Smooth muscle cell (in vitro differentiated cells): Measurements from ENCODE around the gene MRPL44. TPM values are rescaled to one million over a fixed set of nuclear protein-coding genes. Genes with fewer than 3 reads are reported as not detected.

Experiments used
- DNase-seq: peaks from one replicate; lab custom pipeline; 2025; ENCODE audit not compliant: unreplicated experiment; lab: John Stamatoyannopoulos, UW
- H2AFZ ChIP-seq: fragments of 200-600 bp; sonication (generic); 2 replicates; pipeline ENCODE4 v1.6.0; 2016; ENCODE audit warnings: antibody characterized with exemption, low read depth, mild to moderate bottlenecking
- H3F3A ChIP-seq: fragments of 200-600 bp; sonication (generic); 2 replicates; pipeline ENCODE4 v1.6.0; 2017; ENCODE audit warnings: antibody characterized with exemption, low read depth
- H3K27ac ChIP-seq: fragments of 200-600 bp; sonication (generic); 2 replicates; pipeline ENCODE4 v1.5.1; 2016; ENCODE audit warnings: low read depth, mild to moderate bottlenecking
- H3K27me3 ChIP-seq: fragments of 200-600 bp; sonication (generic); 2 replicates; pipeline ENCODE4 v1.6.1; 2016; ENCODE audit warnings: low read depth, mild to moderate bottlenecking
- H3K36me3 ChIP-seq: fragments of 200-600 bp; sonication (generic); 2 replicates; pipeline ENCODE4 v1.5.1; 2016; ENCODE audit warnings: low read depth
- H3K4me1 ChIP-seq: fragments of 200-600 bp; sonication (generic); 2 replicates; pipeline ENCODE4 v1.5.1; 2016; ENCODE audit warnings: low read depth
- H3K4me2 ChIP-seq: fragments of 200-600 bp; sonication (generic); 2 replicates; pipeline ENCODE4 v1.6.0; 2016; ENCODE audit warnings: mild to moderate bottlenecking
- H3K4me3 ChIP-seq: fragments of 200-600 bp; sonication (generic); 2 replicates; pipeline ENCODE4 v1.5.1; 2016; ENCODE audit warnings: mild to moderate bottlenecking
- H3K79me2 ChIP-seq: fragments of 200-600 bp; sonication (generic); 2 replicates; pipeline ENCODE4 v1.6.0; 2016; ENCODE audit warnings: low read depth, mild to moderate bottlenecking
- H3K9ac ChIP-seq: fragments of 200-600 bp; sonication (generic); 2 replicates; pipeline ENCODE4 v1.6.0; 2016; ENCODE audit warnings: low read depth
- H3K9me3 ChIP-seq: fragments of 200-600 bp; sonication (generic); replicated peaks from 2 replicates; pipeline ENCODE4 v1.5.1; 2016; ENCODE audit warnings: low read depth
- H4K20me1 ChIP-seq: fragments of 200-600 bp; sonication (generic); 2 replicates; pipeline ENCODE4 v1.6.0; 2016; ENCODE audit warnings: low read depth
- CTCF ChIP-seq: fragments of 200-600 bp; sonication (generic); IDR thresholded peaks from 2 replicates; pipeline ENCODE4 v1.5.1; 2017; ENCODE audit warnings: borderline replicate concordance, mild to moderate bottlenecking, antibody characterized with exemption; ENCODE audit not compliant: insufficient read depth, poor library complexity, severe bottlenecking
- WGBS: methylation state at CpG from one replicate; pipeline ENCODE4 v1.1.7; 2016; ENCODE audit warnings: low lambda C conversion rate; 5-methylcytosine and 5-hydroxymethylcytosine counted together
- polyA plus RNA-seq: library from polyadenylated mRNA; unstranded; fragments of >200 nt; fragmentation: Nextera tagmentation; extraction: Ambion mirVana; gene quantifications from 2 replicates; pipeline ENCODE4 v1.2.1, GENCODE V29; 2016
- total RNA-seq: library from RNA; depleted of rRNA; stranded (reverse); fragments of >200 nt; gene quantifications from 2 replicates; pipeline ENCODE4 v1.2.3, GENCODE V29; 2014

Gene MRPL44
- total and polyA plus RNA-seq, 2 experiments from 2014 or later = 23.5 to 34.5 TPM

GRCh38 chr2:223930103-223930976 lies 26.9 kb upstream of the MRPL44 start:
- Histone ChIP-seq H3K4me2 (no peak overlapping the region), H3K27me3 (no peaks in the 10 kb centered on the region), H3K4me1 (no peaks in the 10 kb centered on the region), H3K9me3 (no peaks in the 10 kb centered on the region), H4K20me1 (peaks cover 74% of the 10 kb centered on the region), H3K9ac (no peak overlapping the region), H3K79me2 (peaks cover 84% of the 10 kb centered on the region), H2AFZ (no peak overlapping the region), H3F3A (no peaks in the 10 kb centered on the region), H3K27ac (peak overlapping the region; percentile 32), H3K36me3 (no peaks in the 10 kb centered on the region), H3K4me3 (no peak overlapping the region)
- TF ChIP-seq CTCF = no peak
- no peak for DNase-seq
- WGBS = 71% methylated on average over 23 of the region's 23 CpGs

- peaks cover 92% of the 10 kb centered on the region for H4K20me1 ChIP-seq
- no peak overlapping the region for H3K4me2 ChIP-seq
- H3K79me2 ChIP-seq = peaks cover 85% of the 10 kb centered on the region
- H3K9me3 ChIP-seq = no peaks in the 10 kb centered on the region
- peaks cover 17% of the 10 kb centered on the region for H3K4me1 ChIP-seq
- no peak for DNase-seq
- no peaks in the 10 kb centered on the region for H3F3A ChIP-seq
- no peaks in the 10 kb centered on the region for H3K36me3 ChIP-seq
- 85% methylated on average over 6 of the region's 6 CpGs for WGBS
- H2AFZ ChIP-seq = no peak overlapping the region
- TF ChIP-seq CTCF = no peak
- no peaks in the 10 kb centered on the region for H3K27me3 ChIP-seq
- H3K27ac ChIP-seq = no peak overlapping the region
- no peak overlapping the region for H3K4me3 ChIP-seq
- H3K9ac ChIP-seq = no peak overlapping the region
These were observed 24.2 kb upstream of the MRPL44 start for GRCh38 chr2:223932816-223933800.

GRCh38 chr2:223934870-223935269 lies 22.4 kb upstream of the MRPL44 start:
- H3K79me2 ChIP-seq = peaks cover 94% of the 10 kb centered on the region
- no peak overlapping the region for H3K4me2 ChIP-seq
- H3K9ac ChIP-seq = no peak overlapping the region
- no peak overlapping the region for H3K4me3 ChIP-seq
- no peaks in the 10 kb centered on the region for H3K9me3 ChIP-seq
- H3K36me3 ChIP-seq = no peaks in the 10 kb centered on the region
- H3K27me3 ChIP-seq = no peaks in the 10 kb centered on the region
- H4K20me1 ChIP-seq = peaks cover 97% of the 10 kb centered on the region
- peaks cover 21% of the 10 kb centered on the region for H3K4me1 ChIP-seq
- H2AFZ ChIP-seq = no peak overlapping the region
- TF ChIP-seq CTCF = no peak
- H3F3A ChIP-seq = no peaks in the 10 kb centered on the region
- 69% methylated on average over 6 of the region's 6 CpGs for WGBS
- no peak overlapping the region for H3K27ac ChIP-seq
- no peak for DNase-seq
